Iris pigment epithelial cell (primary cell): ENCODE measurements around the gene DNM3.
A peak's percentile ranks its signal among the peaks of the same experiment; 100 is the strongest.

ENCODE experiments used
- DNase-seq: peaks from one replicate; pipeline ENCODE4 v3.0.0-alpha.2; 2011; ENCODE audit warnings: low read depth

The DNM3 gene

DNA sequence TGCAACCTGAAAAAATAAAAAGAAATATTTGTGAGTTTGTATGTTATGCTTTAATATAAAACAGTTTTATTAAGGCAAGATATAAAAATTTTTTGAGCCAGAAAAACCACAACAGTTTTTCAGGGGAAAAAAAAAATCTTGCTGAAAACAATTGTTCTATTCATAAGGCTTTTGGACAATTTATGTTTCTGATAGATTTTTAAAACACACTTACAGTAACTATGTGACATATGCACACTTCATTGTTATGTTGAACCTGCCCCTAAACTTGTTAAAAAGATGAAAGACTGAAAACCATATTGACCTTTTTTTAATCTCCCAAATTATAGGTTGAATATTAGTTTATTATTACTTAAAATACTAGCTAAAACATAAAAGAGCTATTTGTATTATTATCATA, 299.3 kb downstream of the DNM3 start:
- DNase-seq: no peak

DNA sequence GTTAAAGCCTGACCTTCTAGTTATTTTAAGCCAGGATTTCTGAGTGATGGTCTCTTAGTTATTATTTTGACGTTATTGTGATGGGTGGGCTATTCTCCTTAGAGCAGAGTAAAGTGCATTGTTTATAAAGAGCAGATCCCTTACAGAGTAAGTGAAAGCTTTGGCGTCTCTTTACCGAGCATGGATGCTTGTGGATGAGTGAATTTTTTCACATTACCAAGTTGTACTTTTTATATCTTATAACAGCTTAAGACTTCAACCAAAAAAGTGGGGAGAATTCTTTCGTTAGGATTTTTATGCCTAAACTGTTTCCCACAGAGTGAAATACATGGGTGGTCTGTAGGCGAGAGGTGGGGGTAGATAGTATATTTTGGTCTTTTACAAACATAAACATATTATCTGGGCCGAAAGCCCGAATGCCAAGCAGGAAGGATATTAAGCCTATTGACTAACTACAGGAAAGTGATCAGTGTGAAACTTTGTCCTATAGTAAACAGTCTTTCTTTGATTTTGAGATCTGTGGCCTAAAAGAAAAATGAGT, 300.1 kb downstream of the DNM3 start:
- peak; percentile 31 for DNase-seq

DNA sequence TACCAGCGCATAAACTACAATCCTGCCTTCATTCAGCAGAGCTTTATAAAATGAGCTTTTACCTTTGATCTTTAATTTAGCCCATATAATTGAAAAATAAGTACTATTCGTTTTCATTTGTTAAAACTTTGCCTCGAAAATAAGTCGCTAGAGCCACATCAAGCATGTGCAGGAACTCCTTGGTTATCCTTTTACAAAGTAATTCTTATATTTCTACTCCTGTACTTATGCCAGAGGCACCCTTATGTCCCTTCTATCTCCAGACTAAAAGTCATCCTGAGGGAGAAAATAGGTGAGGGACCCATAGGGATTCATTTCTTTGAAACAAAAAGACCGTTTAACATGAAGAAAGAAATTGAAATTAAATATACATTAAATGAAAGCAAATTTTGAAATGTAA, 301.0 kb downstream of the DNM3 start:
- DNase-seq: no peak

DNA sequence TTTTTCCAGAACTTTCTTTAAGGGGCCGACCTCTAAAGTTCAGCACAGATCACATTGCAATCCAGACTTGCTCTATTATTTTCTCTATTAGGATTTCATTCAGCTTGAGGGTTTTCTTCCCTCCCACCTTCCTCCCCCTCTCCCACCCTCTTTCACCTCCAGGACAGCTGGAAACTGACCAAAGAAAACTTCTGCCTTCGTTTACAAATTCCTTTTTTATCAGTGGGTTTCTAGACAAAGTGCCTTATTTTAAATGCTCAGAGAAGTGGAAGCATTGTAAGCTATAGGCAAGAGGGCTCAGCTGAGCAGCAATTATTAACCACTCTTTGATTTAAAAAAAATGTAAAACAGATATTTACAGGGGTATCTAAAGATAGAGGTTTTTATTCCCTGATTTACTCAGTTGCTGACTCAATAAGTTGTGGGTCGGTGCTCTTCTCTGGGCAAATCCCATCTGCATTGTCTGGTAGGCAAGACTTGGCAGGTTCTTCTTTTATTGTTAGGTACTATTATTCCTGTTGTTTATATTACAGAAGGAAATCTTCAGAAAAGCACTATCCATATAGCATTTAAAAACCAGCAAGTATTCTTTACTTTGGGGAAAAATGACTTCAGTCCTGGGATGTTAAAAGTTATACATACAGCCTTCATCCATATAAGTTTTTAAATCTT, 302.2 kb downstream of the DNM3 start:
- peak; percentile 83 for DNase-seq

DNA sequence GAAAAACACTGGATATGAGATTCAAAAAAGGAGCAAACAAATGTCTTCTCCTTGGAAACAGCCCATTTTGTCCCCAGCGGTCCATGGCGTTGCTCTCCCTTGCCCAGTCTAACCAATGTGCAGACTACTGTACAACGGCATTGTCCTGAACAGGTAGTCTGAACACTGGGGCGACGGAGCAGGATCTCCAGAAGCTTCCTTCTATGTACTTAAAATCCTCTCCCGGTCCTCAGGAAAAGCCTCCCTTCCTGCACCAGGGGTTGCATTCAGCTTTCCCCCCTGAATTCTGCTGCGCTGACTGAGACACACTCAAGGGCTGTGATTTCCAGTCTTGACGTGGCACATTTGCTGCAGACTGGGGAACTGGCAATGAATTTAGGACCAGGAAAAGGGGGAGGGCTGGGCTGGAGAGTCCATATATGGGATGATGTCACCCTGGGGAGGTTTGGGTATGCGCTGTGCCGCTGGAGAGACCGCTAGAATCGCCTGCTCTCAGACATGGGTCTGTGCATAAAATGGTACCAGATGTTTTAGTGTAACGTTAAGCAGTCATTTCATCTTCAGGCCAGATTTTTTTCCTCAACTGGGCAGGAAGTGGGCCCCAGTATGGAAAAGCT, 303.3 kb downstream of the DNM3 start:
- DNase-seq: peak; percentile 85

DNA sequence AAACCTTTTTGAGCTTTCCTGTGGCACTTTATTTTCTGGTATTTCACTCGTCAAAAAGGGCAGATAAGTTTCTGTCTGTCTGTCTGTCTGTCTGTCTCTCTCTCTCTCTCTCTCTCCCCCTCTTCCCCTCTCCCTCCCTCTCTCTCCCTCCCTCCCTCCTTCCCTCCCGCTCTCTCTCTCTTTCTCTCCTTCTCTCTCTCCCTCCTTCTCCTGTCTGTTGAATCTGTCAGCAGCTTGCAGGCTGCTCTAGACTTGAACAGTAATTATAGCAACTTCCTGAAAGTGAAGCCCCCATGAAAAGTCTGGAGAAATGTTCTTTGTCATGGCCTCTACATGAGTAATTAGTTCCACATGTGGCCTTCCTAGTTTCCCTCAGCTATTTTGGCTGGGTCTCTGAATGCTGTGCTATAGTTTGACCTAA, 303.9 kb downstream of the DNM3 start:
- peak; percentile 68 for DNase-seq

DNA sequence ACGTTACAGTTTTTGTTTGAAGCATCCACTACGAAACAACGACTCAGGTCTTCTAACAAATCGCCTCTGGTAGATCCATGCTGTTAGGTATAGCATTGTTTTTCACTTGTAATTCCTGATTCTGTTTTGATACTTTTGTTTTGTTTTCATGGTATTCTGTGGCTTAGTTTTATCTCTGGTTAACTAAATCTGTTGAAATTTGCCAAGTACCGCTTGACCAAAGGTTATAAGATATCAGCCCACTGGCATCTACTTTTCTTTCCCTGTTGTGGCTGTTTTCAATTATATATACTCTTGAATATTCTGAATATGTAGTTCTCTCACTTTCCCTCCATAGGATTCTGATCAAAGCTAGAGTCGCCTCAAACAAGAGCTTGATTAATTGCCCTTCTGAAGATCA, 304.4 kb downstream of the DNM3 start:
- DNase-seq: no peak

DNA sequence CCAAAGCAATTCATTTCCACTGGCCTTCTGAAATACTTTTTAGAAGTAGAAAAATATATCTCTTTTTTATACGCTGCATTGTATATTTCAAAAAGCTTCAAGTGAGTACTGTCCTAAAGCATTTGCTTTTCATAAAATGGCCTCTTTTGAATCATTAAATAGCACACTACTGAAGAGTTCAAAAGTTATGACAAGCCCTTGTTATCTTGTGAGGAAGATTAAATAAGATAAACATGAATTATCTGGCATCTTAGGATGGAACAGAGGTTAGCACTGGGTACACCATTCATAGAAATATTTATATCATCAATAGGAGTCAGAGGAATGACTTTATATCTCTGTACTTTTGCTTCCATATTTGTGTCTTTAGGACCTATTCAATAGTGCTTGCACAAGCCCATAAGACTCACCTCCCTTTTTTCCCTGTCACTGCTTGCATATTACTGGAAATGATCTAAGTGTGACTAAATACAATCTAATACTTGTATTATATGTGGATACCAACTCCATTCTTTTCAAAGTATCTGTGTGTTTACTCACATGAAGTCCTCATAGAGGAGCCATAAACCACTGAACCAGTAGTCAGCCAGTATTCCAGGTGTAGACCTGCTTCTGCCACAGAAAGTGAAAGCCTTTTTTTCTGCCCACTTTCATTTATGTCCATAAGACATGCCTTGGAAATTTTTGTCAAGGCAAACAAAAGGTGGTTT, 305.0 kb downstream of the DNM3 start:
- DNase-seq: peak; percentile 56

DNA sequence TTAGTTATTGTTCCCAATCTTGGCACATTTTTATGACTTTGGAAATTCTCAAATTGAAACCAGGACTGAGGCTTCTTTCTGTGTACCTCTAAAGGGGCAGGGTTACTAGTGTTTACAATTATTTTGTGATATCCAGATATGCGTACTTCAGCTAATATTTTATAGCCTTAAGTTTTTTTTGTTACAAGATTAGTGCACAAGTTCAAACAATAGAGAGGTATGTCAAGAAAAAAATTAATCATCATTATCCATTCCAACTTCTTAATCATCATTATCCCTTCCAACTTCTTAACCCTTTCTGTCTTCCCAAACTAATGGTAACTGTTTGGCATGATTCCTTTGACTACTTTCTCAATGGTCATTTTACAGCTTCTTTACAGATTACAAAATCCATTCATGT, 306.2 kb downstream of the DNM3 start:
- DNase-seq: no peak

DNA sequence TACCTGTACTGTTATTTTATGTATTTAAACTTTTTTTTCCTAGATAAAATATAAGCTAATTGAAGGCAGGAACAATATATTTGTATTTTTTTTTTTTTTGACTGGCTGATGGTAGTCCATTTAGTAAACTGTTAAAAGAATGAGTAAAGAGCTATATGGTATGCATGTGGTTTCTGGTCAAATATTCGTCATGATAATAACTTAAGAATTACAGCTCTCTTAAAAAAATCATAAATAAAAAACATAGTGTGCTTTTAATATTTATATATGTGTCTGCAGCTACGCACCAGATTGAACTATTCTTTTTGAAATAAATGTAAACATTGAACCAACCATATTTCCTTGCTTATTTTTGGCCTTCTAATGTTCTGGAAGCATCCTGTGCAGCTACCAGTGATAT, 306.9 kb downstream of the DNM3 start:
- no peak for DNase-seq

DNA sequence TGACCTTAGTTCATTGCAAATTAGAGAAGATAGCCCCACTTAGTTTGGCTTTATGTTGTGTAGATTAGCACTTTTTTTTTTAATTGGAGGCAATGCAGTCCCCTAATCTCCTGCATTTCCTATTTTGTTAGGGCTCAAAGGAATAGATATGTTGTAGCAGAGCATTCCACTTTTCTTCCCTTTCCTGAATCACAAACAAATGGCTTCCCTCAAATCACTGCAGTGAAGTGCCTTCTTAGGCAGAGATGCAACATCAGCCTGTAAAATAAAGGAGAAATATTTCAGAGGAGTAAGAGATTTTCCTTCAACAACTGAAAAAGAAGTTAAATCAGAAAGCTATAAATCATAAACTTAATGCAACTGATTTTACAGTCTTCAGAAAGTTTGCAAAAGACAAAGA, 307.4 kb downstream of the DNM3 start:
- no peak for DNase-seq

DNA sequence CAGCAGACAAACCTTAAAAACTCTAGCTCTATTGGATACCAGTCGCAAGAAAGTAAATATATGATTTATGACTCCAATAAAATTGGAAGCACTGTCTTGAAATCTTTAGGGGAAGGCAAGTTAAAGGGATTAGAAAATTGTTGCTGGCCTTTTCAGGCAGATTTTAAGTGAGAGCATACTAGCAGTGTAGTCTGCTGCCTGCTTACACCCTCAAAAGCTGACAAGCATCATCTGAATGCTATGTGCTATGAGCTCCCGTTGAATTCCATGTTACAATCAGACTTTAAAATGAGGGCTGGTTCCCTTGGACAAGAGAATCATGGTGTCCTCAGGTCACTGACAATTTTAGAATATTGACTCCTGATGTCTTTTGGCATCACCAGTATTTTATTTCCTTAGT, 308.0 kb downstream of the DNM3 start:
- no peak for DNase-seq

DNA sequence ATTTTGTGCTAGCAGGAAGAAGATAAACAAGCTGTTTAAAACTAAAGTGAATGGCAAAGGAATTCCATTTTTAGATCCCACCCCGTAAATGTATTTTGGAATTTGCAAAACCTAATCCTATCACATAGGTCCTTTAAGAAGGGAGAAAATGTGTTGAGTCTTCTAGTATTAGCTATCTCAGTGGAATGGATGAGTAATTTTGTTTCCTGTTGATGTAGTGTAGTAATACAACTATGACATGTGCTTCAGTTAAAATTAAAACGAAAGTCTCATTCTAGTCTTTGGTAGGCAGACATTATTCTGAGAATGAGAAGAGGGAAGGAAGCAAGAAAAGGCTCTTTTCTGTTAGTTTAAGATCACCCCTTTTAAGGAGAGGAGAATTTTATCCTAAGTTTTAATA, 313.3 kb downstream of the DNM3 start:
- peak; percentile 90 for DNase-seq

DNA sequence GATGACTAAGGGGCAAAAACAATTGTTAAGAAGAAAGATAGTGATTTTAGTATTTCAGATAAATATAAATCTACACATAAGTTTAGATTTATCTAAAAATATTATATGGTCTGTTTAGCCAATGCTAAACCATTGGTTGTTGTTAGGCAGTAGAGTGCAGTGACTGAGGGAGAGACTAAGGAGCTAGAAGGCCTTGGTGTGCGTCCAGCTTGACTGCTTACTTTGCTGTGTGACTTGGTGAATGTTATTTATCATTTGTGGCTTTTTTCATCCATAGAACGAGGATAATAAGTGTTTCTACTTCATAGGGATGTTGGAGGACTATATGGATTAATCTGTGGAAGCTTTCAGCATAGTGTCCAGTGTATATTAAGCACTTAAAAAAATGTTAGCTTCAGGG, 314.5 kb downstream of the DNM3 start:
- DNase-seq: no peak

DNA sequence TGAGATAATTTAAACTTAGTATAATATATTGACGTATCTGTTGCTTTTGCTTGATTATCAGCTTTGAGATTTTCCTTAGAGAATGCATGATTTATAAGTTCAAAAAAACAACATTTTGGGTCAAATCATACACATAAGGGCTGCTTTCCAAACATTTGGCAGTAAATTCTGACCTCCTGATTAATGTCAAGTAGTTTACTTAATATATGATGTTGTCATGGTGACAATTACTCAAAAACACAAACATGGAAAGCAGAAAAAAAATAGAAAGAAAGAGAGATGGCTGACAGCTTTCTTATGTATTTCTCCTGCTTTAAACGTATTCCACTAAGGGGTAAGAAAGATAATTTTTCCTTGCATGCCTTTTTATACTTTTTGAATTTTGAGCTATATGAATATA, 320.9 kb downstream of the DNM3 start:
- no peak for DNase-seq

DNA sequence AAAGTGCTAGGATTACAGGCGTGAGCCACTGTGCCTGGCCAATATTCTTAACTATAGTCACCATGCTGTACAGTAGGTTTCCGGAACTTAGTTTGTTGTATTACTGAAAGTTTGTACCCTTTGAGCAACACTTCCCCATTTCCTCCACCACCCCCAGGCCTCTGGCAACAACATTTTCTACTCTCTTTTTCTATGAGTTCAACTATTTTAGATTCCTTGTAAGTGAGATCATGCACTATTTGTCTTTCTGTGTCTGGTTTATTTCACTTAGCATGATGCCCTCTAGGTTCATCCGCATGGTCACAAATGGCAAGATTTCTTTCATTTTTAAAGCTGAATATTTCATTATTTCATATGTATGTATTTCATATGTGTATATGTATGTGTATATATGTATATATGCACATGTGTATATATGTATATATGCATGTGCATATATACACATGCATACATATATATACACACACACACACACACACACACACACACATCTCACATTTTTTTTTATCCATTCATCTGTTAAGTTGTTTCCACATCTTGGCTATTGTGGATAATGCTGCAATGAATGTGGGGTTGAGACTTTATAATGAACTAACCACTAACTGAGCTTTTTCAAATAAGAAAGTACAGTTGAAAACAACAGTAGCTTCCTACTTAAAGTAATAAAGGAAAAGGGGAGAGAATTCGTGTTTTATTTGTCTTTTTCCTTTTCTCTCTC, 322.4 kb downstream of the DNM3 start:
- DNase-seq: peak; percentile 84

DNA sequence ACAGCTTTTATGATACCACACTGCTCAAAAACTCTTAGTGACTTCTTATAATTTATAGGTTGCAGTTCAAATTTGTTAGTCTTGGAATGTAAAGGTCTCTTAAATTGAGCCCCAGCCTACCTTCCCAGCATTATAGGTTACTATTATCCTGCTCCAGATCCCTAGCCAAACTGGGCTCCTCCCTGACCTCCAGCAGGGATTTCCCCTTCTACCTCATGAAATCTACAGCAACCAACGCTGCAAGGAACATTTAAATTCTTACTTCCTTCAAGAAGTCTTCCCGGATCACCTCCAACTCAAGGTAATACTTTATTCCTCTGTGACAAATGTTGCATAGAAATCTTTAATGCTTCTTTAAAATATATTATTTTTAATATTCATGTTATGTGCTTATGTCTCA, 324.1 kb downstream of the DNM3 start:
- no peak for DNase-seq

DNA sequence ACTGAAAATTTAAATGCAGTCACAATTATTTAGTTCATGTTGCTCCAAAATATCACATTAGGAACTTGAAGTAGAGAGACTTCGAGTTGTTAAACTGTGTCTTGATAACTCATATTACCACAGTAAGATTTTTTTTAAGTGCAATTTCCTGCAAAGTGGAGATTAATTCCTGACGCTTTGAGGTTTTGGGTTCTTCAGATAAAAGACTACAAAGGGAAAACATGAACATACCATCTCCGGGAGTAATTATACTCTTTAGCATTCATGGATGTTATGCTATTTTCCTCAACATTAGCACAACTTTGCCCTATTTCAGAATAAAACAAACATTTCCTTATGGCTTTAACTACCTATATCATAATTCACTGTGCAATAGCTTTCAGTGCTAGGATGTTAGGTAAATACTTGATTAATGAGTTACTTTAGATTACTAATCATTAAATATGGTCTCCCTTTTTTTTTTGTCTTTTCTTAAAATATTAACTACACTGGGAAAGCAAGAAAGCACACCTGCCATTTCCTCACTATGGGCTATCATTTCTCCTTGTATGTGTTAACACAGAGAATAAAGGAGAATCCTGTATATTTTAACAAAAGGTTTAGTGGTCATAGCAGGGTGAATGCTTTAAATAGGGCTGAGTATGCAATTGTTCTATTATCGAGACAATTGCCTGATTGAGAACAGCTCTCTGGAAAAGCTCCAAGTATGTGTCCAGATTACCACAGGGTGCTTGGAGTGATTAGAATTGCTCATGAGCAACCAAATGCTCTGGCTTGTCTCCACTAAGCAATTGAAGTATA, 326.7 kb downstream of the DNM3 start:
- peak; percentile 84 for DNase-seq

DNA sequence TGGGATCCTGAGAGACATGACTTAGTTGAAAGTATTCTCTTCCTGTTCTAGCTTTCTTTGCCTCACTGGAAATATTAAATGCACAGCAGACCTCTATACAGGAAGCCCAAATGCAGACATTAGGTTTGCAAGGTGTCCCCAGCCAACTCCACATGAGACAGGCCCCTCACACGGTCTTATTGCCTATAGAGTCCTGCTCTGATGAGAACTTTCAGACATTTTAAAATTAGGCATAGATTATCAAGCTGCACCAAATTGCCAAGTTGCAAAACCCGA, 327.2 kb downstream of the DNM3 start:
- no peak for DNase-seq

DNA sequence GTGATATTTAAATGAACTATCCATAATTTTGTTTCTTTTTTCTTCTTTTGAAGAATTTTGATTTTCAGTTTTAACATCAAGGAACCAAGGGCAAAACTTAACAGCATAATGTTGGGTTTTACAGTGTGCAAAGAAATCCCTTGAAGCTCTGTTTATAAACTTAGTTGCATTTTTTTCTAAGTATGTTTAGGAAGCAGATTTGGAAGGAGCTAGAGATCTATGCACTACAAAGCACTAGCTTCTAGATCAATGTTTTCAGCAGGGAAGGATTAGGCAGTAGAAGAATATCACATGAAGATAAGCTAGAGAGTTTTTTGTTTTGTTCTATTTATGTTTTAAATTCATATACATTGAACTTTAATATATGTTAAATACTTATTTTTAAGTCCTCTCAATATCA, 328.5 kb downstream of the DNM3 start:
- no peak for DNase-seq

DNA sequence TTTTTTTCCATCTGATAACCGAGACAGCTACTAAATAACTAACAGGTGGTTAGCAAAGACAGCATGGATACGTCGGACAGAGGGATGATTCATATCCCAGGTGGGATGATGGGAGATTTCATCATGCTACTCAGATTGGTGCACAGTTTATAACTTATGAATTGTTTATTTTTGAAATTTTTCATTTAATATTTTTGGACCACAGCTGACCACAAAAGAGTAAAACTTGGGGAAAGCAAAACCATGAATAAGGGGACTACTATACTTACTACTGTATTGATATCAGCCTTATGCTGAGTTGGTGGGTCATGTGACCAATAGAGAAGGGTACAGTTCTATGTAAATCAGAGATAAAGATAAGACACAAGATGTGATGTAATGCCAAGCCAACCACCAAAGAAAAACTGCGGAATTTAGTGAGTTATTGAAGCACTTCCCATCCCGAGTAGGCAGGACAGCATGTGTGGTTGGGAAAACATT, 331.1 kb downstream of the DNM3 start:
- peak; percentile 77 for DNase-seq

DNA sequence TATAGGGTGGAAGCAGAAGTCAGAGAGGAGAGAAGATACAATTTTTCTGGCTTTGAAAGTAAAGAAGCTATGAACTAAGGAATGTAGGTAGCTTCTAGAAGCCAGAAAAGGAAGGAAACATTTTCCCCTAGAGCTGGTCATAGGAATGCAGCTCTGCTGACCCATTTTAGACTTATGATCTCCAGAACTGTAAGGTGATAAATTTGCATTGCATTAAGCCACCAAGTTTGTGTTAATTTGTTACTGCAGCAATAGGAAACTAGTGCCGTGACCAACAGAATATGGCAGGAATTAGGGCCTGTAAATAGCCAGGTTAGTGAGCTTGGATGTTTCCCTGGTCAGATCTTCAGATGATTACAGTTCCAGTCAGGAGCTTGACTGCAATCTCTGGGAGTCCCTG, 334.9 kb downstream of the DNM3 start:
- peak; percentile 15 for DNase-seq
